SK-N-SH treated with all-trans-retinoic acid at 6 μM for 48 hours (cell line): ENCODE data around the gene YPEL4.

Experiments used
- ARNTL ChIP-seq: fragments of 450-650 bp; formaldehyde crosslinking; IDR thresholded peaks from 2 replicates; pipeline ENCODE4 v1.5.0; 2020; ENCODE audit warnings: low read depth, mild to moderate bottlenecking, moderate library complexity, borderline replicate concordance
- CREB5 ChIP-seq: fragments of 250-450 bp; sonication (Bioruptor Pico); IDR thresholded peaks from 2 replicates; pipeline ENCODE4 v1.5.1; 2020; ENCODE audit warnings: low read depth, mild to moderate bottlenecking, moderate library complexity
- CSDC2 ChIP-seq: fragments of 250-450 bp; sonication (Bioruptor Pico); IDR thresholded peaks from 2 replicates; pipeline ENCODE4 v1.5.0; 2020; ENCODE audit warnings: mild to moderate bottlenecking, moderate library complexity

The YPEL4 gene

DNA sequence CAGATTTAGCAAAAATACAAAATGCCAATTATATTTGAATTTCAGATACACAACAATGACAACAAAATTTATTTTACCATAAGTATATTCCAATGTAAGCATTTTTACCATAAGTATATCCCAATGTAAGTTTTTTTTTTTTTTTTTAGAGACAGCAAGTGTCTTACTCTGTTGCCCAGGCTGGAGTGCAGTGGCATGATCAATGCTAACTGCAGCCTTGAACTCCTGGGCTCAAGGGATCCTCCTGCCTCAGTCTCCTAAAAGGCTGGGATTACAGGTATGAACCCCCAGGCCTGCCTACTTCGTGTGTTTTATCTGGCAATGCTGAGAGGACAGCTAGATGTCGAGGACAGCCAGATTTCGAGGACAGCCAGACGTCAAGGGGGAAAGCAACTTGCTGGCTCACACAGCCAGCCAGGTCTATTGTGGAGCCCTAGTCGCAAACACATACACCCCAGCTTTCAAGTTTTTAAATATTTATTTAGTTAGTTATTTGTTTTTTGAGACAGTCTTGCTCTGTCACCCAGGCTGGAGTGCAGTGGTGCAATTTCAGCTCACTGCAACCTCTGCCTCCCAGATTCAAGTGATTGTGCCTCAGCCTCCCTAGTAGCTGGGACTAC, 53.3 kb downstream of the YPEL4 start (continued):
- TF ChIP-seq CREB5 = no peak
- TF ChIP-seq ARNTL (CRISPR knock-in tag) = no peak
- TF ChIP-seq CSDC2 (CRISPR knock-in tag) = no peak
- TF ChIP-seq, all 23 proteins: peak for 0
